ENCODE measurements around the gene SERPINA4.

The SERPINA4 gene

GRCh38 chr14:94521375-94522114 lies 39.7 kb upstream of the SERPINA4 start:
- TF ChIP-seq ZFX (IDR thresholded peaks at IDR 0.05; ENCODE audit: borderline replicate concordance) = no peak
- TF ChIP-seq, protein P1, sequence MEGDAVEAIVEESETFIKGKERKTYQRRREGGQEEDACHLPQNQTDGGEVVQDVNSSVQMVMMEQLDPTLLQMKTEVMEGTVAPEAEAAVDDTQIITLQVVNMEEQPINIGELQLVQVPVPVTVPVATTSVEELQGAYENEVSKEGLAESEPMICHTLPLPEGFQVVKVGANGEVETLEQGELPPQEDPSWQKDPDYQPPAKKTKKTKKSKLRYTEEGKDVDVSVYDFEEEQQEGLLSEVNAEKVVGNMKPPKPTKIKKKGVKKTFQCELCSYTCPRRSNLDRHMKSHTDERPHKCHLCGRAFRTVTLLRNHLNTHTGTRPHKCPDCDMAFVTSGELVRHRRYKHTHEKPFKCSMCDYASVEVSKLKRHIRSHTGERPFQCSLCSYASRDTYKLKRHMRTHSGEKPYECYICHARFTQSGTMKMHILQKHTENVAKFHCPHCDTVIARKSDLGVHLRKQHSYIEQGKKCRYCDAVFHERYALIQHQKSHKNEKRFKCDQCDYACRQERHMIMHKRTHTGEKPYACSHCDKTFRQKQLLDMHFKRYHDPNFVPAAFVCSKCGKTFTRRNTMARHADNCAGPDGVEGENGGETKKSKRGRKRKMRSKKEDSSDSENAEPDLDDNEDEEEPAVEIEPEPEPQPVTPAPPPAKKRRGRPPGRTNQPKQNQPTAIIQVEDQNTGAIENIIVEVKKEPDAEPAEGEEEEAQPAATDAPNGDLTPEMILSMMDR (IDR thresholded peaks at IDR 0.05) = no peak
- H3K27ac ChIP-seq = no peak overlapping the region

DNA sequence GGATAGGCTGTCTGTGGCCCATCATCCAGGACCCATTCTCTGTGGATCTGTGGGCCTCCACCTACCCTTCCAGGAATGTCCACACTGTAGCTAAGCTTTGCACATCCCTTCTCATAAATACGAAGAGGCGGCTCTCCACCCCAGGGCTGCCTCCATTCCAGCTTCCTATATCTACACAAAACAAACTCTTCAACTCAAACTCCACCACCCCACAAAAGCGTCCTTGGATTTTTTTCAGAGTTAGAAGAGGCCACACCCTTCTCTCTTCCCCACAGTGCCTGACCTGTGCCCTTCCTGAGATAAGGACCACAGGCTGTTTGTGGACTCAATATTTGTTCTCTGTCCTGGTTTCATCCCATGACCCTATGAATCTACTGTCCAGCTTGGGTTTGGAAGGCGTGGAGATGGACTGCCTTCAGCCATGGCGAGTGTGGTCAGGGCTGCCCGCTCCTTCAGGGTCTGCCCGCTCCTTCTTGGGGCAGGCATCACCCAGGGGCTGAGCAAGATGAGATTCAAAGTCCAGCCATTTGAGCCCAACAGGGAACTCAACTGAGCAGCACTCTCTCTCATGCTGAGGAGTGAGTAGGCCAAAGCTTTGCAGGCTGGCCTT lies 39.0 kb upstream of the SERPINA4 start:
- TF ChIP-seq, protein P1 (IDR thresholded peaks at IDR 0.05) = no peak
- TF ChIP-seq ZFX (IDR thresholded peaks at IDR 0.05; ENCODE audit: borderline replicate concordance) = no peak
- no peak overlapping the region for H3K27ac ChIP-seq

DNA sequence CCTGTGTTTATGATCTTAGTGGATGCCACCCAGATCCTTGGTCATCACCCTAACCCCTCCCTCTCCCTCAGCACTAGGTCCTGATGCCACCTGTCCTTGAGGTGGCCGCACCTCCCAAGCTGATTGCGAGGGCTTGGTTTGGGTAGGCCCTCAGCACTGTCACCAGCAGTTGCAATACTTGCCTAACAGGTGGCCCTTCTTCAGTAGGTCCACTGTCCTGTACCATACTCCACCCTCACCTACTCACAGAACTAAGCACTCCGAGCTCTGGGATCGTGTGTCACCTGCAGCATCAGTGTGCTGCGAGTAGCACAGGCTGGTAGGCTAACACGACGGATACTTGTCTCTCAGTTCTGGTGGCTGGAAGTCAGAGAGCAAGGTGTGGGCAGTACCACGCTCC lies 38.0 kb upstream of the SERPINA4 start:
- TF ChIP-seq ZFX (IDR thresholded peaks at IDR 0.05; ENCODE audit: borderline replicate concordance) = no peak
- TF ChIP-seq, protein P1 (IDR thresholded peaks at IDR 0.05) = no peak
- no peak overlapping the region for H3K27ac ChIP-seq

DNA sequence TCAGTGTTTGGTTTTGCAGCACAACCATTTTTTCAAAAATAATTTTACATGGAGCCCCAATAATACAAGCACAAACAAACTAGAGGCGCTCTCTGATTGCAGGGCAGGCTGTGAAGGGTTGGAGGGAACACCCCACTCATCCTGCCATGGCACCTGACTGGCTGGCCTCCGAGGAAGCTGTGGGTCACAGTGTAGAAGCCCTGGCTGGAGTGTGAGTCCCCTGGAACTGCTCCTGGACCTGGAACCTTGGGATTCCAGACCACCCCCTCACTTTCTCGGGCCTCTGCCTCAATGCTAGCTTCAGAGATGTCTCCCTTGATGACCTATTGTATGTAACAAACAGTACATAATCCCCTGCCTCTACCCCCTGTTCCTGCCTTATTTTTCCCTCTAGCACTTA lies 37.1 kb upstream of the SERPINA4 start:
- no peak for TF ChIP-seq ZFX (IDR thresholded peaks at IDR 0.05; ENCODE audit: borderline replicate concordance)
- TF ChIP-seq, protein P1 (IDR thresholded peaks at IDR 0.05) = no peak
- no peak overlapping the region for H3K27ac ChIP-seq

DNA sequence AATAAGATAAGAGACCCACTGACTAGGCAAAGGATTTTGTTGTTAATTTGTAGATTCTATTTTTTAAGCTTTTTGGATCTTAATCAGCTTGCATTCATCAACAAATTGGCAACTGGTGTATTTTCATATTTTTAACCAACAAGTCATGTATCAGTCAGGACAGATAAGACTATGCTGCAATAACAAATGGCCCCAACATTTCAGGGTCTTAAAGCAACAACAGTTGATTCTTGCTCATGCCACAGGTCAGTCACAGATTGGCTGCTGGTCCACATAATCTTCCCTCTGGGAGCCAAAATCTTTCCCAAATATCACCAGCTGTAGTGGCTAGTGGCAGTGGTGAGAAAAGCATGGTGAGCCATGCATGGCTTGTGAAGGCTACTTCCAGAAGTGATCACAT lies 30.1 kb upstream of the SERPINA4 start:
- H3K27ac ChIP-seq = no peak overlapping the region
- TF ChIP-seq, protein P1 (IDR thresholded peaks at IDR 0.05) = no peak

GRCh38 chr14:94532447-94532846 lies 28.8 kb upstream of the SERPINA4 start:
- H3K27ac ChIP-seq = no peak overlapping the region
- no peak for TF ChIP-seq ZFX (IDR thresholded peaks at IDR 0.05; ENCODE audit: borderline replicate concordance)
- TF ChIP-seq, protein P1 (IDR thresholded peaks at IDR 0.05) = no peak

GRCh38 chr14:94535506-94535905 lies 25.7 kb upstream of the SERPINA4 start:
- TF ChIP-seq ZFX (IDR thresholded peaks at IDR 0.05; ENCODE audit: borderline replicate concordance) = no peak
- TF ChIP-seq, protein P1 (IDR thresholded peaks at IDR 0.05) = no peak
- H3K27ac ChIP-seq = no peak overlapping the region
